HUES64 (cell line): ENCODE data around the gene BCL2.

Source experiments
- H3K27ac ChIP-seq: 2 replicates; pipeline ENCODE4 v1.7.0; 2013; ENCODE audit warnings: low read depth, low read length, inconsistent platforms
- H3K27me3 ChIP-seq: 2 replicates; pipeline ENCODE4 v1.6.1; 2013; ENCODE audit warnings: mild to moderate bottlenecking, low read length; ENCODE audit not compliant: insufficient read depth
- H3K36me3 ChIP-seq: 2 replicates; pipeline ENCODE4 v1.6.1; 2013; ENCODE audit warnings: mild to moderate bottlenecking, low read length; ENCODE audit not compliant: insufficient read depth
- H3K4me1 ChIP-seq: 2 replicates; pipeline ENCODE4 v1.6.1; 2013; ENCODE audit warnings: mild to moderate bottlenecking, low read length, moderate library complexity; ENCODE audit not compliant: insufficient read depth
- H3K4me3 ChIP-seq: 2 replicates; pipeline ENCODE4 v1.5.1; 2013; ENCODE audit warnings: mild to moderate bottlenecking, low read length, moderate library complexity
- H3K9ac ChIP-seq: 2 replicates; pipeline ENCODE4 v1.6.1; 2013; ENCODE audit warnings: mild to moderate bottlenecking, low read depth, low read length
- H3K9me3 ChIP-seq: 2 replicates; pipeline ENCODE4 v1.6.1; 2013; ENCODE audit warnings: low read depth, low read length; ENCODE audit not compliant: insufficient read depth
- WGBS: fragments of 150-250, 120-280 bp; methylation state at CpG from one replicate; pipeline ENCODE4 v1.1.7; 2013; ENCODE audit warnings: missing lambda C conversion rate; 5-methylcytosine and 5-hydroxymethylcytosine counted together

Gene BCL2

GRCh38 chr18:63303547-63303946, 16.0 kb downstream of the BCL2 start:
- no peaks in the 10 kb centered on the region for H3K9me3 ChIP-seq
- H3K36me3 ChIP-seq: no peaks in the 10 kb centered on the region
- H3K9ac ChIP-seq: no peak overlapping the region
- no peaks in the 10 kb centered on the region for H3K27me3 ChIP-seq
- 89% methylated on average over 2 of the region's 3 CpGs for whole genome bisulfite sequencing
- peaks cover 1% of the 10 kb centered on the region; the same call in 1 of the 2 replicates for H3K4me1 ChIP-seq
- H3K27ac ChIP-seq: no peak overlapping the region
- H3K4me3 ChIP-seq: no peak overlapping the region

GRCh38 chr18:63302636-63303405, 16.7 kb downstream of the BCL2 start:
- Histone ChIP-seq H3K27me3 (no peaks in the 10 kb centered on the region), H3K4me3 (no peak overlapping the region), H3K27ac (no peak overlapping the region), H3K9me3 (no peaks in the 10 kb centered on the region), H3K9ac (no peak overlapping the region), H3K4me1 (peaks cover 9% of the 10 kb centered on the region; the same call in 1 of the 2 replicates), H3K36me3 (no peaks in the 10 kb centered on the region)
- WGBS: 82% methylated on average over 5 of the region's 5 CpGs

- Histone ChIP-seq H3K27ac (no peak overlapping the region), H3K27me3 (no peaks in the 10 kb centered on the region), H3K9me3 (no peaks in the 10 kb centered on the region), H3K4me1 (peaks cover 11% of the 10 kb centered on the region; the same call in 1 of the 2 replicates), H3K9ac (no peak overlapping the region), H3K36me3 (no peaks in the 10 kb centered on the region), H3K4me3 (no peak overlapping the region)
- WGBS: 98% methylated on average over 3 of the region's 4 CpGs
These were observed 17.3 kb downstream of the BCL2 start for GRCh38 chr18:63302220-63302619.

- H3K27ac ChIP-seq: no peak overlapping the region
- H3K36me3 ChIP-seq: no peaks in the 10 kb centered on the region
- WGBS: 90% methylated on average over 9 of the region's 9 CpGs
- no peak overlapping the region for H3K9ac ChIP-seq
- H3K27me3 ChIP-seq: no peaks in the 10 kb centered on the region
- no peaks in the 10 kb centered on the region for H3K9me3 ChIP-seq
- H3K4me1 ChIP-seq: peaks cover 11% of the 10 kb centered on the region; the same call in 1 of the 2 replicates
- H3K4me3 ChIP-seq: no peak overlapping the region
These were observed 18.1 kb downstream of the BCL2 start for GRCh38 chr18:63301434-63301833.

- no peaks in the 10 kb centered on the region for H3K27me3 ChIP-seq
- WGBS: 87% methylated on average over 3 of the region's 5 CpGs
- no peak overlapping the region for H3K9ac ChIP-seq
- H3K4me1 ChIP-seq: peaks cover 11% of the 10 kb centered on the region; the same call in 1 of the 2 replicates
- H3K9me3 ChIP-seq: no peaks in the 10 kb centered on the region
- H3K36me3 ChIP-seq: no peaks in the 10 kb centered on the region
- H3K4me3 ChIP-seq: no peak overlapping the region
- H3K27ac ChIP-seq: no peak overlapping the region
These were observed 19.5 kb downstream of the BCL2 start for GRCh38 chr18:63299837-63300745.

- Histone ChIP-seq H3K4me1 (peaks cover 11% of the 10 kb centered on the region; the same call in 1 of the 2 replicates), H3K27me3 (no peaks in the 10 kb centered on the region), H3K4me3 (no peak overlapping the region), H3K9ac (no peak overlapping the region), H3K36me3 (no peaks in the 10 kb centered on the region), H3K9me3 (no peaks in the 10 kb centered on the region), H3K27ac (no peak overlapping the region)
- WGBS: 90% methylated on average over 9 of the region's 9 CpGs
These were observed 20.9 kb downstream of the BCL2 start for GRCh38 chr18:63298400-63299365.

- H3K4me1 ChIP-seq: peaks cover 11% of the 10 kb centered on the region; the same call in 1 of the 2 replicates
- no peak overlapping the region for H3K27ac ChIP-seq
- H3K27me3 ChIP-seq: no peaks in the 10 kb centered on the region
- no peaks in the 10 kb centered on the region for H3K36me3 ChIP-seq
- 81% methylated on average over 16 of the region's 16 CpGs for WGBS
- H3K4me3 ChIP-seq: no peak overlapping the region
- H3K9ac ChIP-seq: no peak overlapping the region; the same call in 1 of the 2 replicates
- no peaks in the 10 kb centered on the region for H3K9me3 ChIP-seq
These were observed 21.7 kb downstream of the BCL2 start for GRCh38 chr18:63297687-63298399.

GRCh38 chr18:63293935-63294334, 25.6 kb downstream of the BCL2 start:
- H3K9ac ChIP-seq: no peak overlapping the region
- 96% methylated on average over 4 of the region's 4 CpGs for WGBS
- no peaks in the 10 kb centered on the region for H3K36me3 ChIP-seq
- no peaks in the 10 kb centered on the region for H3K9me3 ChIP-seq
- no peak overlapping the region for H3K4me3 ChIP-seq
- H3K4me1 ChIP-seq: peaks cover 14% of the 10 kb centered on the region; the same call in 1 of the 2 replicates
- H3K27me3 ChIP-seq: no peaks in the 10 kb centered on the region
- no peak overlapping the region for H3K27ac ChIP-seq

GRCh38 chr18:63292831-63293683, 26.5 kb downstream of the BCL2 start:
- WGBS: 90% methylated on average over 11 of the region's 11 CpGs
- H3K9ac ChIP-seq: no peak overlapping the region
- H3K27me3 ChIP-seq: no peaks in the 10 kb centered on the region
- H3K4me3 ChIP-seq: no peak overlapping the region
- no peaks in the 10 kb centered on the region for H3K36me3 ChIP-seq
- H3K27ac ChIP-seq: no peak overlapping the region
- H3K9me3 ChIP-seq: no peaks in the 10 kb centered on the region
- H3K4me1 ChIP-seq: peaks cover 8% of the 10 kb centered on the region; the same call in 1 of the 2 replicates
